Skeletal muscle tissue (tissue), 4 donors: Measurements from ENCODE around the gene KIF26B. TPM values are rescaled to one million over a fixed set of nuclear protein-coding genes. Genes with fewer than 3 reads are reported as not detected.

Source experiments
- H3K27ac ChIP-seq: one replicate; pipeline ENCODE4 v1.7.0; 2013; ENCODE audit warnings: mild to moderate bottlenecking, low read depth, low read length, inconsistent platforms
- H3K27me3 ChIP-seq, 3 donors: one replicate each; pipeline ENCODE4 v1.7.0; 2013; ENCODE audit warnings: low read length in 3 of 3; ENCODE audit not compliant: control insufficient read depth in 3 of 3, insufficient read depth in 3 of 3
- H3K36me3 ChIP-seq, 3 donors: one replicate each; pipeline ENCODE4 v1.7.0; 2013; ENCODE audit warnings: low read length in 3 of 3; ENCODE audit not compliant: control insufficient read depth in 3 of 3, insufficient read depth in 3 of 3
- H3K4me1 ChIP-seq, 3 donors: one replicate each; pipeline ENCODE4 v1.7.0; 2013; ENCODE audit warnings: low read length in 3 of 3, mild to moderate bottlenecking in 3 of 3; ENCODE audit not compliant: control insufficient read depth in 3 of 3, insufficient read depth in 3 of 3
- H3K4me3 ChIP-seq, 3 donors: one replicate each; pipeline ENCODE4 v1.7.0; 2013; ENCODE audit warnings: low read length in 3 of 3
- H3K9ac ChIP-seq, 3 donors: one replicate each; pipeline ENCODE4 v1.7.0; 2013; ENCODE audit warnings: low read length in 3 of 3, mild to moderate bottlenecking in 3 of 3, moderate library complexity in 2 of 3, low read depth in 1 of 3
- H3K9me3 ChIP-seq, 3 donors: one replicate each; pipeline ENCODE4 v1.7.0; 2013; ENCODE audit warnings: low read length in 3 of 3; ENCODE audit not compliant: control insufficient read depth in 3 of 3
- total RNA-seq: library from RNA; depleted of rRNA; stranded (reverse); fragments of >200 nt; gene quantifications from one replicate; pipeline ENCODE4 v1.2.3, GENCODE V29; 2014
- donor health status: Osteomylitis.

KIF26B gene
- total RNA-seq, 1 donor from 2014 or later, result 0.52 TPM

GRCh38 chr1:245684571-245684970 lies 529.8 kb downstream of the KIF26B start:
- H3K27me3 ChIP-seq, result peaks cover 0 to 5% (median 0%) of the 10 kb centered on the region in 3 donors
- H3K4me3 ChIP-seq, result no peak overlapping the region
- peaks cover 3 to 7% (median 6%) of the 10 kb centered on the region in 3 donors for H3K4me1 ChIP-seq
- peaks cover 0 to 2% (median 0%) of the 10 kb centered on the region in 3 donors for H3K9me3 ChIP-seq
- no peak overlapping the region for H3K9ac ChIP-seq
- H3K27ac ChIP-seq, result no peak overlapping the region
- no peaks in the 10 kb centered on the region for H3K36me3 ChIP-seq

- peaks cover 3 to 7% (median 6%) of the 10 kb centered on the region in 3 donors for H3K4me1 ChIP-seq
- H3K27ac ChIP-seq, result no peak overlapping the region
- H3K36me3 ChIP-seq, result no peaks in the 10 kb centered on the region
- H3K27me3 ChIP-seq, result peaks cover 0 to 5% (median 0%) of the 10 kb centered on the region in 3 donors
- no peak overlapping the region for H3K9ac ChIP-seq
- peaks cover 0 to 2% (median 0%) of the 10 kb centered on the region in 3 donors for H3K9me3 ChIP-seq
- no peak overlapping the region for H3K4me3 ChIP-seq
Observed at GRCh38 chr1:245685111-245685810, 530.5 kb downstream of the KIF26B start.

GRCh38 chr1:245686006-245686405 lies 531.2 kb downstream of the KIF26B start:
- H3K36me3 ChIP-seq, result no peaks in the 10 kb centered on the region
- peaks cover 0 to 5% (median 0%) of the 10 kb centered on the region in 3 donors for H3K27me3 ChIP-seq
- no peak overlapping the region for H3K4me3 ChIP-seq
- H3K4me1 ChIP-seq, result peaks cover 3 to 7% (median 6%) of the 10 kb centered on the region in 3 donors
- H3K9me3 ChIP-seq, result no peaks in the 10 kb centered on the region
- H3K27ac ChIP-seq, result no peak overlapping the region
- H3K9ac ChIP-seq, result no peak overlapping the region

- no peak overlapping the region for H3K9ac ChIP-seq
- H3K4me1 ChIP-seq, result peaks cover 3 to 7% (median 6%) of the 10 kb centered on the region in 3 donors
- no peaks in the 10 kb centered on the region for H3K36me3 ChIP-seq
- H3K9me3 ChIP-seq, result no peaks in the 10 kb centered on the region
- H3K4me3 ChIP-seq, result no peak overlapping the region
- H3K27me3 ChIP-seq, result peaks cover 0 to 5% (median 0%) of the 10 kb centered on the region in 3 donors
- H3K27ac ChIP-seq, result no peak overlapping the region
Observed at GRCh38 chr1:245686446-245687030, 531.8 kb downstream of the KIF26B start.

- Histone ChIP-seq H3K27me3 (peaks cover 0 to 5% (median 0%) of the 10 kb centered on the region in 3 donors), H3K9ac (no peak overlapping the region), H3K4me1 (peaks cover 3 to 7% (median 6%) of the 10 kb centered on the region in 3 donors), H3K4me3 (no peak overlapping the region), H3K36me3 (no peaks in the 10 kb centered on the region), H3K9me3 (no peaks in the 10 kb centered on the region), H3K27ac (no peak overlapping the region)
Observed at GRCh38 chr1:245687152-245687635, 532.4 kb downstream of the KIF26B start.

- Histone ChIP-seq H3K9ac (no peak overlapping the region), H3K4me3 (no peak overlapping the region), H3K27ac (no peak overlapping the region), H3K36me3 (no peaks in the 10 kb centered on the region), H3K4me1 (peaks cover 3 to 7% (median 6%) of the 10 kb centered on the region in 3 donors), H3K27me3 (peaks cover 0 to 5% (median 0%) of the 10 kb centered on the region in 3 donors), H3K9me3 (no peaks in the 10 kb centered on the region)
Observed at GRCh38 chr1:245687636-245688535, 533.1 kb downstream of the KIF26B start.

- Histone ChIP-seq H3K27me3 (peaks cover 0 to 5% (median 0%) of the 10 kb centered on the region in 3 donors), H3K9ac (no peak overlapping the region), H3K36me3 (no peaks in the 10 kb centered on the region)
Observed at GRCh38 chr1:245688536-245689453, 534.0 kb downstream of the KIF26B start.

GRCh38 chr1:245690156-245690690 lies 535.4 kb downstream of the KIF26B start:
- Histone ChIP-seq H3K9ac (no peak overlapping the region), H3K4me3 (no peak overlapping the region), H3K36me3 (no peaks in the 10 kb centered on the region), H3K27ac (no peak overlapping the region), H3K27me3 (peaks cover 0 to 5% (median 0%) of the 10 kb centered on the region in 3 donors), H3K9me3 (peaks cover 0 to 1% (median 0%) of the 10 kb centered on the region in 3 donors), H3K4me1 (no peaks in the 10 kb centered on the region)

More at GRCh38 chr1:245688536-245689453, 534.0 kb downstream of the KIF26B start:
- H3K9me3 ChIP-seq, result no peaks in the 10 kb centered on the region
- no peak overlapping the region for H3K27ac ChIP-seq
- no peak overlapping the region for H3K4me3 ChIP-seq
- peaks cover 0 to 3% (median under 1%) of the 10 kb centered on the region in 3 donors for H3K4me1 ChIP-seq
